ENCODE measurements around the gene DISP2.

DISP2 gene

GRCh38 chr15:40335938-40336743 is 21.9 kb upstream of the DISP2 start (continued):
- TF ChIP-seq PRDM4 (tag by site-specific recombination; IDR thresholded peaks at IDR 0.05) (no peak), SP2 (tag by site-specific recombination; IDR thresholded peaks at IDR 0.05) (no peak), GLIS1 (tag by site-specific recombination; IDR thresholded peaks at IDR 0.05) (peak; percentile 87), ZNF121 (tag by site-specific recombination; IDR thresholded peaks at IDR 0.05) (no peak), ZIC2 (tag by site-specific recombination; IDR thresholded peaks at IDR 0.05) (no peak), GLI4 (tag by site-specific recombination; IDR thresholded peaks at IDR 0.05) (no peak), ZNF792 (tag by site-specific recombination; IDR thresholded peaks at IDR 0.05) (no peak), ZNF654 (tag by site-specific recombination; IDR thresholded peaks at IDR 0.05; ENCODE audit: low read depth) (no peak)

- Histone ChIP-seq H3K27ac (ENCODE audit: extremely low read depth, low read depth, low read length) (no peak overlapping the region), H3K4me3 (ENCODE audit: low read depth, low read length) (no peak overlapping the region), H3K36me3 (ENCODE audit: control insufficient read depth in 2 of 2, insufficient read depth in 1 of 2, low read length in 2 of 2) (no peaks in the 10 kb centered on the region), H3K4me1 (ENCODE audit: control insufficient read depth, insufficient read depth, low read length) (peaks cover 10% of the 10 kb centered on the region), H3K9me3 (ENCODE audit: control insufficient read depth, insufficient read depth, low read depth, low read length) (no peaks in the 10 kb centered on the region)
- CTCF ChIA-PET: interaction anchor here (0.9 to 7.1 kb wide), 11 partner anchors 10 to 65 kb away, joined by 3 to 82 read pairs (median 10); partner anchors contain the start of genes INAFM2 and PLCB2
- TF ChIP-seq, protein P1, sequence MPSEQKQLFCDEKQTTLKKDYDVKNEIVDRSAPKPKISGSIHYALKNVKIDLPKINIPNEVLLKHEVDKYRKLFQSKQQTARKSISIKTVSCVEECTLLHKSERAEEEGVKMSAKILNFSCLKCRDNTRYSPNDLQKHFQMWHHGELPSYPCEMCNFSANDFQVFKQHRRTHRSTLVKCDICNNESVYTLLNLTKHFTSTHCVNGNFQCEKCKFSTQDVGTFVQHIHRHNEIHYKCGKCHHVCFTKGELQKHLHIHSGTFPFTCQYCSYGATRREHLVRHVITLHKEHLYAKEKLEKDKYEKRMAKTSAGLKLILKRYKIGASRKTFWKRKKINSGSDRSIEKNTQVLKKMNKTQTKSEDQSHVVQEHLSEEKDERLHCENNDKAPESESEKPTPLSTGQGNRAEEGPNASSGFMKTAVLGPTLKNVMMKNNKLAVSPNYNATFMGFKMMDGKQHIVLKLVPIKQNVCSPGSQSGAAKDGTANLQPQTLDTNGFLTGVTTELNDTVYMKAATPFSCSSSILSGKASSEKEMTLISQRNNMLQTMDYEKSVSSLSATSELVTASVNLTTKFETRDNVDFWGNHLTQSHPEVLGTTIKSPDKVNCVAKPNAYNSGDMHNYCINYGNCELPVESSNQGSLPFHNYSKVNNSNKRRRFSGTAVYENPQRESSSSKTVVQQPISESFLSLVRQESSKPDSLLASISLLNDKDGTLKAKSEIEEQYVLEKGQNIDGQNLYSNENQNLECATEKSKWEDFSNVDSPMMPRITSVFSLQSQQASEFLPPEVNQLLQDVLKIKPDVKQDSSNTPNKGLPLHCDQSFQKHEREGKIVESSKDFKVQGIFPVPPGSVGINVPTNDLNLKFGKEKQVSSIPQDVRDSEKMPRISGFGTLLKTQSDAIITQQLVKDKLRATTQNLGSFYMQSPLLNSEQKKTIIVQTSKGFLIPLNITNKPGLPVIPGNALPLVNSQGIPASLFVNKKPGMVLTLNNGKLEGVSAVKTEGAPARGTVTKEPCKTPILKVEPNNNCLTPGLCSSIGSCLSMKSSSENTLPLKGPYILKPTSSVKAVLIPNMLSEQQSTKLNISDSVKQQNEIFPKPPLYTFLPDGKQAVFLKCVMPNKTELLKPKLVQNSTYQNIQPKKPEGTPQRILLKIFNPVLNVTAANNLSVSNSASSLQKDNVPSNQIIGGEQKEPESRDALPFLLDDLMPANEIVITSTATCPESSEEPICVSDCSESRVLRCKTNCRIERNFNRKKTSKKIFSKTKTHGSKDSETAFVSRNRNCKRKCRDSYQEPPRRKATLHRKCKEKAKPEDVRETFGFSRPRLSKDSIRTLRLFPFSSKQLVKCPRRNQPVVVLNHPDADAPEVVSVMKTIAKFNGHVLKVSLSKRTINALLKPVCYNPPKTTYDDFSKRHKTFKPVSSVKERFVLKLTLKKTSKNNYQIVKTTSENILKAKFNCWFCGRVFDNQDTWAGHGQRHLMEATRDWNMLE (tag by site-specific recombination; conservative IDR thresholded peaks at IDR 0.05; ENCODE audit: low read depth): no peak
- TF ChIP-seq, protein P2, sequence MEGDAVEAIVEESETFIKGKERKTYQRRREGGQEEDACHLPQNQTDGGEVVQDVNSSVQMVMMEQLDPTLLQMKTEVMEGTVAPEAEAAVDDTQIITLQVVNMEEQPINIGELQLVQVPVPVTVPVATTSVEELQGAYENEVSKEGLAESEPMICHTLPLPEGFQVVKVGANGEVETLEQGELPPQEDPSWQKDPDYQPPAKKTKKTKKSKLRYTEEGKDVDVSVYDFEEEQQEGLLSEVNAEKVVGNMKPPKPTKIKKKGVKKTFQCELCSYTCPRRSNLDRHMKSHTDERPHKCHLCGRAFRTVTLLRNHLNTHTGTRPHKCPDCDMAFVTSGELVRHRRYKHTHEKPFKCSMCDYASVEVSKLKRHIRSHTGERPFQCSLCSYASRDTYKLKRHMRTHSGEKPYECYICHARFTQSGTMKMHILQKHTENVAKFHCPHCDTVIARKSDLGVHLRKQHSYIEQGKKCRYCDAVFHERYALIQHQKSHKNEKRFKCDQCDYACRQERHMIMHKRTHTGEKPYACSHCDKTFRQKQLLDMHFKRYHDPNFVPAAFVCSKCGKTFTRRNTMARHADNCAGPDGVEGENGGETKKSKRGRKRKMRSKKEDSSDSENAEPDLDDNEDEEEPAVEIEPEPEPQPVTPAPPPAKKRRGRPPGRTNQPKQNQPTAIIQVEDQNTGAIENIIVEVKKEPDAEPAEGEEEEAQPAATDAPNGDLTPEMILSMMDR (tag by site-specific recombination; IDR thresholded peaks at IDR 0.05): 0 out of 2 replicates have a peak, but pooled peaks have one; percentile 31
- no peak for TF ChIP-seq ZFP69B (tag by site-specific recombination; IDR thresholded peaks at IDR 0.05)
- no peak for TF ChIP-seq ZNF2 (tag by site-specific recombination; IDR thresholded peaks at IDR 0.05)
- TF ChIP-seq ZNF704 (tag by site-specific recombination; IDR thresholded peaks at IDR 0.05): no peak
- POLR2A ChIA-PET: interaction anchor here (1.1 kb wide), 1 partner anchor 8 kb away, joined by 3 read pairs; no protein-coding TSS in a partner anchor
Measured at GRCh38 chr15:40336744-40337122, 21.3 kb upstream of the DISP2 start.

Data from HEK293 (cell line).